DND-41 (cell line): ENCODE measurements around the gene RNASET2.

Source experiments
- ATAC-seq: fragments of 200-7000 bp; cut with Tn5 transposase; 3 replicates; pipeline ENCODE4 v1.9.1; 2021; ENCODE audit warnings: low read depth; ENCODE audit not compliant: insufficient read depth
- DNase-seq: peaks from one replicate; pipeline ENCODE4 v3.0.0-alpha.2; 2020
- H2AFZ ChIP-seq: 2 replicates; pipeline ENCODE4 v1.6.0; 2012; ENCODE audit warnings: low read depth, low read length
- H3K27ac ChIP-seq: 2 replicates; pipeline ENCODE4 v1.5.1; 2012; ENCODE audit warnings: low read length, inconsistent platforms
- H3K27me3 ChIP-seq: fragments of 200-600 bp; sonication (generic); 2 replicates; pipeline ENCODE4 v1.6.0; 2012; ENCODE audit warnings: low read length, mild to moderate bottlenecking, inconsistent platforms; ENCODE audit not compliant: insufficient read depth, poor library complexity
- H3K36me3 ChIP-seq: 2 replicates; pipeline ENCODE4 v1.5.1; 2012; ENCODE audit warnings: low read length, inconsistent platforms; ENCODE audit not compliant: insufficient read depth
- H3K4me1 ChIP-seq: 2 replicates; pipeline ENCODE4 v1.5.1; 2012; ENCODE audit warnings: mild to moderate bottlenecking, low read length; ENCODE audit not compliant: insufficient read depth
- H3K4me2 ChIP-seq: 2 replicates; pipeline ENCODE4 v1.6.0; 2012; ENCODE audit warnings: mild to moderate bottlenecking, moderate library complexity, low read length, inconsistent platforms; ENCODE audit not compliant: insufficient read depth
- H3K4me3 ChIP-seq, 2 experiments: fragments of 200-600 bp in 1 of 2; shearing (Covaris generic) in 1 of 2; 2 replicates each; pipeline ENCODE4 v1.5.1; 2012 to 2016; ENCODE audit warnings: inconsistent platforms in 2 of 2, low read length in 2 of 2, mild to moderate bottlenecking in 2 of 2, low read depth in 1 of 2, moderate library complexity in 1 of 2
- H3K79me2 ChIP-seq: 2 replicates; pipeline ENCODE4 v1.6.0; 2012; ENCODE audit warnings: low read length, inconsistent platforms; ENCODE audit not compliant: insufficient read depth
- H3K9ac ChIP-seq: 2 replicates; pipeline ENCODE4 v1.6.0; 2012; ENCODE audit warnings: low read depth, mild to moderate bottlenecking, inconsistent platforms, low read length, moderate library complexity
- H3K9me3 ChIP-seq: 2 replicates; pipeline ENCODE4 v1.5.1; 2012; ENCODE audit warnings: low read length, moderate library complexity, mild to moderate bottlenecking, inconsistent platforms; ENCODE audit not compliant: insufficient read depth, severe bottlenecking
- H4K20me1 ChIP-seq: 2 replicates; pipeline ENCODE4 v1.6.0; 2012; ENCODE audit warnings: low read length; ENCODE audit not compliant: insufficient read depth
- EZH2 ChIP-seq: IDR thresholded peaks from 3 replicates; pipeline ENCODE4 v1.6.1; 2012; ENCODE audit warnings: borderline replicate concordance, low read depth, mild to moderate bottlenecking, moderate library complexity, low read length, inconsistent platforms; ENCODE audit not compliant: severe bottlenecking
- TF ChIP-seq, protein P1 (sequence below): IDR thresholded peaks from 2 replicates; pipeline ENCODE4 v1.5.1; 2012; ENCODE audit warnings: borderline replicate concordance, low read length, moderate library complexity, mild to moderate bottlenecking; ENCODE audit not compliant: poor library complexity, severe bottlenecking; ENCODE audit errors: extremely low read depth

Gene RNASET2

DNA sequence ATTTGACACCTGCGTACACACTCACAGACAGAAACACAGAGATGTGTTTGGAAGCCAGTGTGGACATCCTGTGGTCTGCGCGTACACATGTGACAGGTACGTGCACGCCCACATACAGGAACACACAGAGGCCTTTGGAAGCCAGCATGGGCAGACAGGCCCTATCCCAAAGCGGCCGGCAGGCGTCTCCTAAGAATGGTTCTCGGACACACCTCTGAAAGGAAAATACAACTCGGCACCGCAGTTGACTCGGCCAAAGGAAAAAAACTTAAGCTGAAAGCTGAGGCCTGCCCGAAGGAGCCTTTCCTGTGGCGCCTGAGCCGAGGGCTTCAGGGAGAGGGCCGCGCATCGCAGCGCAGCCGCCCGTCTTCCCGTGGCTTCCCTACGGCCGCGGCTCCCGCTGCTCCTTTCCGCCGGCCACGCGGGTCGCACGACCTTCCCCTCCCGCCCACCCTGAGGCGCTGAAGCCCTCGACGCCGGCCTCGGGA, 41.5 kb upstream of the RNASET2 start:
- no peaks in the 10 kb centered on the region for H3K27me3 ChIP-seq

DNA sequence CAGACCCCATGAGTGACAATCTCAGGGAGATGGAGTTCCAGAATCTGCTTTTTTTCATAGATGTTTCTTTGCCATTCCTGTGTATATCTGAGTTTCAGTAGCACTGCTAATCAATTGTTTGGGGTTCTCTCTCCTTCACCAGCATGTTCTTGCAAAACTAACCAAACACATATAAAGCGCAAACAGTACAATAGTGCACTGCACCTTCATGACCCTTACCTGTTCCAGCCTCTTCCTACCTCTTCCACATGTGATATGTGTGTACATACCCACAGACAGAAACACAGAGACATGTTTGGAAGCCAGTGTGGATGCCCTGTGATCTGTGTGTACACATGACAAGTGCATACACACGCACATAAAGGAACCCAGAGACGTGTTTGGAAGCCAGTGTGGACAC, 41.0 kb upstream of the RNASET2 start:
- H3K36me3 ChIP-seq, result peaks cover 58% of the 10 kb centered on the region
- H3K4me3 ChIP-seq, result peak overlapping the region; percentile 10 to 78; a peak in 3 of 4 replicates
- peak overlapping the region; percentile 78 for H3K4me2 ChIP-seq
- H3K9ac ChIP-seq, result peak overlapping the region; percentile 96
- H4K20me1 ChIP-seq, result peaks cover 47% of the 10 kb centered on the region; the same call in 1 of the 2 replicates
- peaks cover 40% of the 10 kb centered on the region for H3K4me1 ChIP-seq
- H2AFZ ChIP-seq, result no peak overlapping the region
- TF ChIP-seq, protein P1, sequence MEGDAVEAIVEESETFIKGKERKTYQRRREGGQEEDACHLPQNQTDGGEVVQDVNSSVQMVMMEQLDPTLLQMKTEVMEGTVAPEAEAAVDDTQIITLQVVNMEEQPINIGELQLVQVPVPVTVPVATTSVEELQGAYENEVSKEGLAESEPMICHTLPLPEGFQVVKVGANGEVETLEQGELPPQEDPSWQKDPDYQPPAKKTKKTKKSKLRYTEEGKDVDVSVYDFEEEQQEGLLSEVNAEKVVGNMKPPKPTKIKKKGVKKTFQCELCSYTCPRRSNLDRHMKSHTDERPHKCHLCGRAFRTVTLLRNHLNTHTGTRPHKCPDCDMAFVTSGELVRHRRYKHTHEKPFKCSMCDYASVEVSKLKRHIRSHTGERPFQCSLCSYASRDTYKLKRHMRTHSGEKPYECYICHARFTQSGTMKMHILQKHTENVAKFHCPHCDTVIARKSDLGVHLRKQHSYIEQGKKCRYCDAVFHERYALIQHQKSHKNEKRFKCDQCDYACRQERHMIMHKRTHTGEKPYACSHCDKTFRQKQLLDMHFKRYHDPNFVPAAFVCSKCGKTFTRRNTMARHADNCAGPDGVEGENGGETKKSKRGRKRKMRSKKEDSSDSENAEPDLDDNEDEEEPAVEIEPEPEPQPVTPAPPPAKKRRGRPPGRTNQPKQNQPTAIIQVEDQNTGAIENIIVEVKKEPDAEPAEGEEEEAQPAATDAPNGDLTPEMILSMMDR, result no peak
- TF ChIP-seq EZH2, result no peak
- no peaks in the 10 kb centered on the region for H3K9me3 ChIP-seq
- peak overlapping the region; percentile 32; the same call in 1 of the 2 replicates for H3K27ac ChIP-seq
- peaks cover 96% of the 10 kb centered on the region for H3K79me2 ChIP-seq
- DNase-seq (no peak), ATAC-seq (no peak)
- no peaks in the 10 kb centered on the region for H3K27me3 ChIP-seq

More for the DNA sequence above, 41.5 kb upstream of the RNASET2 start:
- peak overlapping the region; percentile 78 for H3K4me2 ChIP-seq
- peak overlapping the region; percentile 96 for H3K9ac ChIP-seq
- peak overlapping the region; percentile 93 for H3K27ac ChIP-seq
- ATAC-seq (no peak), DNase-seq (peak; percentile 21)
- H3K36me3 ChIP-seq, result peaks cover 55% of the 10 kb centered on the region
- TF ChIP-seq, protein P1, result peak; percentile 12
- TF ChIP-seq EZH2, result no peak
- peaks cover 42% of the 10 kb centered on the region; the same call in 1 of the 2 replicates for H4K20me1 ChIP-seq
- H3K79me2 ChIP-seq, result peaks cover 96% of the 10 kb centered on the region
- H3K4me3 ChIP-seq, result peak overlapping the region; percentile 78 to 97; a peak in 3 of 4 replicates
- H2AFZ ChIP-seq, result no peak overlapping the region
- H3K9me3 ChIP-seq, result no peaks in the 10 kb centered on the region
- peaks cover 44% of the 10 kb centered on the region for H3K4me1 ChIP-seq

DNA sequence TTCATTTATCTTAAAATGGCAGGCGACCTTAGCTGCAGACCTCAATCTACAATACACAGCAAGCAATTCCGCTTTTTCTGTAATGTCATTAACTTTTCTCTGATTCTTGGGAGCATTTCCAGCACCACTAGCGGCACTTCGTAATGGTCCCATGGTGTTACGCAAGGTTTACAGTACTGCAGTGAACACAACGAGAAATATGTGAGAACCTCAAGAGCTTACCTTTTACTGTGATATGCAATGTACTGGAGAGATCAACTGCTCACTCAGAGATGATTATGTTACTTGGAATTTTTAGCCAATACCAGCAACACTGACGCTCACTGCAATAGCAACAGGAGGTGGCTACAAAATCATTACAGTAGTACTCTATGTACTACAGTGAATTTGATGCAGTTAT, 40.1 kb upstream of the RNASET2 start:
- no peaks in the 10 kb centered on the region for H3K9me3 ChIP-seq
- H3K4me2 ChIP-seq, result peak overlapping the region; percentile 78; the same call in 1 of the 2 replicates
- ATAC-seq (no peak), DNase-seq (no peak)
- peaks cover 96% of the 10 kb centered on the region for H3K79me2 ChIP-seq
- TF ChIP-seq, protein P1, result no peak
- no peak for TF ChIP-seq EZH2
- H4K20me1 ChIP-seq, result peaks cover 48% of the 10 kb centered on the region; the same call in 1 of the 2 replicates
- no peak overlapping the region for H3K9ac ChIP-seq
- no peak overlapping the region for H3K27ac ChIP-seq
- no peak overlapping the region for H2AFZ ChIP-seq
- peaks cover 54% of the 10 kb centered on the region for H3K36me3 ChIP-seq
- no peak overlapping the region for H3K4me3 ChIP-seq
- peaks cover 30% of the 10 kb centered on the region for H3K4me1 ChIP-seq
- H3K27me3 ChIP-seq, result no peaks in the 10 kb centered on the region
